HepG2 (cell line): ENCODE results near the gene CPAMD8. TPM values are rescaled to one million over a fixed set of nuclear protein-coding genes. Genes with fewer than 3 reads are reported as not detected.
A peak's percentile ranks its signal among the peaks of the same experiment; 100 is the strongest.

Experiments used
- ATF1 ChIP-seq: IDR thresholded peaks from 2 replicates; pipeline ENCODE4 v1.6.1; 2016; ENCODE audit warnings: mild to moderate bottlenecking, control low read depth
- ELF1 ChIP-seq: sonication (generic); formaldehyde crosslinking; IDR thresholded peaks from 2 replicates; pipeline ENCODE4 v1.4.0; 2020; ENCODE audit warnings: missing genetic modification reagents
- ETV6 ChIP-seq: sonication (generic); formaldehyde crosslinking; conservative IDR thresholded peaks from 2 replicates; pipeline ENCODE4 v1.4.0; 2020; ENCODE audit warnings: missing genetic modification reagents
- HMG20A ChIP-seq: IDR thresholded peaks from 2 replicates; pipeline ENCODE4 v1.6.1; 2016; ENCODE audit warnings: borderline replicate concordance
- HMGA1 ChIP-seq: sonication (generic); formaldehyde crosslinking; conservative IDR thresholded peaks from 2 replicates; pipeline ENCODE4 v1.4.0; 2020; ENCODE audit warnings: missing genetic modification reagents
- HNRNPL ChIP-seq: fragments of 200-400 bp; formaldehyde crosslinking; IDR thresholded peaks from 2 replicates; pipeline ENCODE4 v1.6.1; 2017; ENCODE audit warnings: mild to moderate bottlenecking, low read depth, low read length
- MAF1 ChIP-seq: sonication (generic); formaldehyde crosslinking; IDR thresholded peaks from 2 replicates; pipeline ENCODE4 v1.5.0; 2020; ENCODE audit warnings: missing genetic modification reagents, borderline replicate concordance
- MTF1 ChIP-seq: sonication (generic); formaldehyde crosslinking; IDR thresholded peaks from 2 replicates; pipeline ENCODE4 v1.5.0; 2020; ENCODE audit warnings: missing genetic modification reagents
- MZF1 ChIP-seq: sonication (generic); formaldehyde crosslinking; IDR thresholded peaks from 2 replicates; pipeline ENCODE4 v1.8.1; 2023; ENCODE audit warnings: mild to moderate bottlenecking, missing genetic modification reagents, borderline replicate concordance
- SP2 ChIP-seq: sonication (generic); formaldehyde crosslinking; IDR thresholded peaks from 2 replicates; pipeline ENCODE4 v1.5.1; 2020; ENCODE audit warnings: mild to moderate bottlenecking, missing genetic modification reagents
- STAG1 ChIP-seq: sonication (generic); formaldehyde crosslinking; IDR thresholded peaks from 2 replicates; pipeline ENCODE4 v1.4.0; 2020; ENCODE audit warnings: missing genetic modification reagents
- TBX2 ChIP-seq: sonication (generic); formaldehyde crosslinking; IDR thresholded peaks from 2 replicates; pipeline ENCODE4 v1.5.0; 2020; ENCODE audit warnings: missing genetic modification reagents, mild to moderate bottlenecking, borderline replicate concordance
- ZMAT3 ChIP-seq: sonication (generic); formaldehyde crosslinking; conservative IDR thresholded peaks from 2 replicates; pipeline ENCODE4 v1.7.0; 2021; ENCODE audit warnings: missing genetic modification reagents
- ZNF460 ChIP-seq: sonication (generic); formaldehyde crosslinking; IDR thresholded peaks from 2 replicates; pipeline ENCODE4 v1.5.1; 2020; ENCODE audit warnings: missing genetic modification reagents, mild to moderate bottlenecking, borderline replicate concordance
- ZNF570 ChIP-seq: sonication (generic); formaldehyde crosslinking; IDR thresholded peaks from 2 replicates; pipeline ENCODE4 v1.4.0; 2020; ENCODE audit warnings: mild to moderate bottlenecking, missing genetic modification reagents, borderline replicate concordance
- polyA plus RNA-seq, 8 experiments: library from polyadenylated mRNA; depleted of rRNA in 3 of 8; stranded (reverse) in 7 of 8; unstranded in 1 of 8; fragments of >200 nt; fragmentation: Illumina TruSeq in 4 of 8; extraction: Trizol in 4 of 8; gene quantifications; 2 replicates each; pipeline versions ENCODE4 v1.2.1 to v1.2.3, GENCODE V29; 2011 to 2016; ENCODE audit warnings: low read depth in 4 of 8, missing spikeins in 1 of 8, mixed read lengths in 1 of 8; ENCODE audit not compliant: insufficient read depth in 1 of 8
- total RNA-seq, 5 experiments: library from RNA; depleted of rRNA; stranded (reverse); fragments of >200 nt; fragmentation: Illumina TruSeq; extraction: Trizol; gene quantifications; 2 replicates each; pipeline ENCODE4 v1.2.3, GENCODE V29; 2016; ENCODE audit warnings: low read depth in 1 of 5
- TF ChIP-seq, protein P1 (sequence below): sonication (generic); formaldehyde crosslinking; IDR thresholded peaks from 2 replicates; pipeline ENCODE4 v1.8.0; 2022; ENCODE audit warnings: mild to moderate bottlenecking, missing genetic modification reagents; ENCODE audit not compliant: insufficient replicate concordance
- TF ChIP-seq, protein P2 (sequence below): IDR thresholded peaks from 2 replicates; pipeline ENCODE4 v1.4.0; 2020; ENCODE audit warnings: mild to moderate bottlenecking, missing genetic modification reagents
- TF ChIP-seq, protein P3 (sequence below): sonication (generic); formaldehyde crosslinking; IDR thresholded peaks from 2 replicates; pipeline ENCODE4 v1.8.0; 2022; ENCODE audit warnings: low read depth, missing genetic modification reagents
- TF ChIP-seq, protein P4 (sequence below): sonication (generic); formaldehyde crosslinking; IDR thresholded peaks from 2 replicates; pipeline ENCODE4 v1.9.0; 2022; ENCODE audit warnings: missing genetic modification reagents, mild to moderate bottlenecking, borderline replicate concordance
- TF ChIP-seq, protein P5 (sequence below): IDR thresholded peaks from 2 replicates; pipeline ENCODE4 v1.6.1; 2016; ENCODE audit warnings: missing biosample characterization, missing genetic modification reagents, low read depth

The CPAMD8 gene
- total and polyA plus RNA-seq, 2 of the 13 experiments (the other 11 are each of a cell fraction or from before 2014, with no cell fraction given), result 0.29 to 0.34 TPM

DNA sequence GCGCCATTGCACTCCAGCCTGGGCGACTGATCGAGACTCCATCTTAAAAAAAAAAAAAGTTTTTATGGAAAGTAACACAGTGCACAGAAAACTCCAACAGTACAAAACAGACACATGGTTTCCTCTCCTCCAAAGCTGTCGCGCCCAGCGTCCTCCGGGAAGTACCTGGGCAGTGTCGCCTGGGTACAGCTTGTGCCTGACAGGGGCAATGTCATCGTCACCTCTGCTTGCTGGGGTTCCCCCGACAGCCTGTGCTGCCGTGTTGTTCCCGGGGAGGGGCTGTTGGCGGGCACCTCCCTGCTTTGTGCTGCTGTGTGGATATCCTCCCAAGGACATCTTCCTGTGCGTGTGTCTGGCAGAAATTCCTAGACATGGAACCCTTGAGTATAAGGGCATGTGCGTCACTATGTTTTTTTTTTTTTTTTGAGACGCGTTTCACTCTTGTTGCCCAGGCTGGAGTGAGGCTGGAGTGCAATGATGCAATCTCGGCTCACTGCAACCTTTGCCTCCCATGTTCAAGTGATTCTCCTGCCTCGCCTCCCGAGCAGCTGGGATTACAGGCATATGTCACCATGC, 140.2 kb downstream of the CPAMD8 start (continued):
- TF ChIP-seq, protein P1, sequence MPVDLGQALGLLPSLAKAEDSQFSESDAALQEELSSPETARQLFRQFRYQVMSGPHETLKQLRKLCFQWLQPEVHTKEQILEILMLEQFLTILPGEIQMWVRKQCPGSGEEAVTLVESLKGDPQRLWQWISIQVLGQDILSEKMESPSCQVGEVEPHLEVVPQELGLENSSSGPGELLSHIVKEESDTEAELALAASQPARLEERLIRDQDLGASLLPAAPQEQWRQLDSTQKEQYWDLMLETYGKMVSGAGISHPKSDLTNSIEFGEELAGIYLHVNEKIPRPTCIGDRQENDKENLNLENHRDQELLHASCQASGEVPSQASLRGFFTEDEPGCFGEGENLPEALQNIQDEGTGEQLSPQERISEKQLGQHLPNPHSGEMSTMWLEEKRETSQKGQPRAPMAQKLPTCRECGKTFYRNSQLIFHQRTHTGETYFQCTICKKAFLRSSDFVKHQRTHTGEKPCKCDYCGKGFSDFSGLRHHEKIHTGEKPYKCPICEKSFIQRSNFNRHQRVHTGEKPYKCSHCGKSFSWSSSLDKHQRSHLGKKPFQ (CRISPR knock-in tag), result no peak
- TF ChIP-seq ETV6 (CRISPR knock-in tag) (no peak), SP2 (CRISPR knock-in tag) (no peak), TBX2 (peak; percentile 26; the same call in 1 of the 2 replicates), ZNF460 (CRISPR knock-in tag) (peak; percentile 78; the same call in 1 of the 2 replicates), HMGA1 (CRISPR knock-in tag) (no peak), MAF1 (no peak), ZNF570 (CRISPR knock-in tag) (no peak), ZMAT3 (CRISPR knock-in tag) (no peak), MZF1 (CRISPR knock-in tag) (no peak), ATF1 (CRISPR knock-in tag) (no peak), HNRNPL (no peak), ELF1 (CRISPR knock-in tag) (no peak), STAG1 (CRISPR knock-in tag) (no peak), HMG20A (no peak), MTF1 (CRISPR knock-in tag) (no peak)
- TF ChIP-seq, protein P2, sequence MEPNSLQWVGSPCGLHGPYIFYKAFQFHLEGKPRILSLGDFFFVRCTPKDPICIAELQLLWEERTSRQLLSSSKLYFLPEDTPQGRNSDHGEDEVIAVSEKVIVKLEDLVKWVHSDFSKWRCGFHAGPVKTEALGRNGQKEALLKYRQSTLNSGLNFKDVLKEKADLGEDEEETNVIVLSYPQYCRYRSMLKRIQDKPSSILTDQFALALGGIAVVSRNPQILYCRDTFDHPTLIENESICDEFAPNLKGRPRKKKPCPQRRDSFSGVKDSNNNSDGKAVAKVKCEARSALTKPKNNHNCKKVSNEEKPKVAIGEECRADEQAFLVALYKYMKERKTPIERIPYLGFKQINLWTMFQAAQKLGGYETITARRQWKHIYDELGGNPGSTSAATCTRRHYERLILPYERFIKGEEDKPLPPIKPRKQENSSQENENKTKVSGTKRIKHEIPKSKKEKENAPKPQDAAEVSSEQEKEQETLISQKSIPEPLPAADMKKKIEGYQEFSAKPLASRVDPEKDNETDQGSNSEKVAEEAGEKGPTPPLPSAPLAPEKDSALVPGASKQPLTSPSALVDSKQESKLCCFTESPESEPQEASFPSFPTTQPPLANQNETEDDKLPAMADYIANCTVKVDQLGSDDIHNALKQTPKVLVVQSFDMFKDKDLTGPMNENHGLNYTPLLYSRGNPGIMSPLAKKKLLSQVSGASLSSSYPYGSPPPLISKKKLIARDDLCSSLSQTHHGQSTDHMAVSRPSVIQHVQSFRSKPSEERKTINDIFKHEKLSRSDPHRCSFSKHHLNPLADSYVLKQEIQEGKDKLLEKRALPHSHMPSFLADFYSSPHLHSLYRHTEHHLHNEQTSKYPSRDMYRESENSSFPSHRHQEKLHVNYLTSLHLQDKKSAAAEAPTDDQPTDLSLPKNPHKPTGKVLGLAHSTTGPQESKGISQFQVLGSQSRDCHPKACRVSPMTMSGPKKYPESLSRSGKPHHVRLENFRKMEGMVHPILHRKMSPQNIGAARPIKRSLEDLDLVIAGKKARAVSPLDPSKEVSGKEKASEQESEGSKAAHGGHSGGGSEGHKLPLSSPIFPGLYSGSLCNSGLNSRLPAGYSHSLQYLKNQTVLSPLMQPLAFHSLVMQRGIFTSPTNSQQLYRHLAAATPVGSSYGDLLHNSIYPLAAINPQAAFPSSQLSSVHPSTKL (CRISPR knock-in tag), result no peak
- TF ChIP-seq, protein P3, sequence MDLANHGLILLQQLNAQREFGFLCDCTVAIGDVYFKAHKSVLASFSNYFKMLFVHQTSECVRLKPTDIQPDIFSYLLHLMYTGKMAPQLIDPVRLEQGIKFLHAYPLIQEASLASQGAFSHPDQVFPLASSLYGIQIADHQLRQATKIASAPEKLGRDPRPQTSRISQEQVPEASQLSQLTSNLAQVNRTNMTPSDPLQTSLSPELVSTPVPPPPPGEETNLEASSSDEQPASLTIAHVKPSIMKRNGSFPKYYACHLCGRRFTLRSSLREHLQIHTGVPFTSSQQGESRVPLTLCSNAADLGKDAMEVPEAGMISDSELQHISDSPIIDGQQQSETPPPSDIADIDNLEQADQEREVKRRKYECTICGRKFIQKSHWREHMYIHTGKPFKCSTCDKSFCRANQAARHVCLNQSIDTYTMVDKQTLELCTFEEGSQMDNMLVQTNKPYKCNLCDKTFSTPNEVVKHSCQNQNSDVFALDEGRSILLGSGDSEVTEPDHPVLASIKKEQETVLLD (CRISPR knock-in tag), result no peak
- TF ChIP-seq, protein P4, sequence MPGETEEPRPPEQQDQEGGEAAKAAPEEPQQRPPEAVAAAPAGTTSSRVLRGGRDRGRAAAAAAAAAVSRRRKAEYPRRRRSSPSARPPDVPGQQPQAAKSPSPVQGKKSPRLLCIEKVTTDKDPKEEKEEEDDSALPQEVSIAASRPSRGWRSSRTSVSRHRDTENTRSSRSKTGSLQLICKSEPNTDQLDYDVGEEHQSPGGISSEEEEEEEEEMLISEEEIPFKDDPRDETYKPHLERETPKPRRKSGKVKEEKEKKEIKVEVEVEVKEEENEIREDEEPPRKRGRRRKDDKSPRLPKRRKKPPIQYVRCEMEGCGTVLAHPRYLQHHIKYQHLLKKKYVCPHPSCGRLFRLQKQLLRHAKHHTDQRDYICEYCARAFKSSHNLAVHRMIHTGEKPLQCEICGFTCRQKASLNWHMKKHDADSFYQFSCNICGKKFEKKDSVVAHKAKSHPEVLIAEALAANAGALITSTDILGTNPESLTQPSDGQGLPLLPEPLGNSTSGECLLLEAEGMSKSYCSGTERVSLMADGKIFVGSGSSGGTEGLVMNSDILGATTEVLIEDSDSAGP (CRISPR knock-in tag), result no peak
- TF ChIP-seq, protein P5, sequence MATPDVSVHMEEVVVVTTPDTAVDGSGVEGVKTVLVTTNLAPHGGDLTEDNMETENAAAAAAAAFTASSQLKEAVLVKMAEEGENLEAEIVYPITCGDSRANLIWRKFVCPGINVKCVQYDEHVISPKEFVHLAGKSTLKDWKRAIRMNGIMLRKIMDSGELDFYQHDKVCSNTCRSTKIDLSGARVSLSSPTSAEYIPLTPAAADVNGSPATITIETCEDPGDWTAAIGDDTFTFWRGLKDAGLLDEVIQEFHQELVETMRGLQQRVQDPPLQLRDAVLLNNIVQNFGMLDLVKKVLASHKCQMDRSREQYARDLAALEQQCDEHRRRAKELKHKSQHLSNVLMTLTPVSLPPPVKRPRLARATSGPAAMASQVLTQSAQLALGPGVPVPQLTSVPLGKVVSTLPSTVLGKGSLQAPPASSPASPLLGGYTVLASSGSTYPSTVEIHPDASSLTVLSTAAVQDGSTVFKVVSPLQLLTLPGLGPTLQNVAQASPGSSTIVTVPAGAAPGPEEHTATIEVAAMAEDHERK (CRISPR knock-in tag), result no peak
